MCF 10A (cell line): Measurements from ENCODE around the gene CADPS. TPM values are rescaled to one million over a fixed set of nuclear protein-coding genes. Genes with fewer than 3 reads are reported as not detected.

ENCODE experiments used
- BruUV-seq: library from RNA; stranded (reverse); fragments of 400-500 nt; replicated peaks from 2 replicates; lab custom pipeline; 2021; lab: Mats Ljungman, UMichigan
- CTCF ChIA-PET: fragments of 300-600 bp; sonication (Branson Sonifier 250); formaldehyde crosslinking; extraction: SDS; loops from one replicate; lab custom pipeline; 2021; ENCODE audit warnings: antibody characterized with exemption, inconsistent platforms; lab: Yijun Ruan, JAX
- POLR2A ChIA-PET: fragments of 300-600, 350-650 bp; sonication (Branson Sonifier 250); formaldehyde crosslinking; extraction: SDS; loops from one replicate; lab custom pipeline; 2020; ENCODE audit warnings: antibody characterized with exemption, inconsistent platforms; lab: Yijun Ruan, JAX
- DNase-seq: peaks from one replicate; pipeline ENCODE4 v3.0.0-alpha.2; 2018; ENCODE audit not compliant: unreplicated experiment
- H3K27ac Mint-ChIP-seq: one replicate; pipeline ENCODE4 v1.8.0; 2022; ENCODE audit warnings: mild to moderate bottlenecking, low read depth, mixed read lengths; ENCODE audit not compliant: unreplicated experiment
- H3K27me3 Mint-ChIP-seq: one replicate; pipeline ENCODE4 v1.8.0; 2022; ENCODE audit warnings: mixed read lengths; ENCODE audit not compliant: insufficient read depth, unreplicated experiment
- H3K36me3 Mint-ChIP-seq: one replicate; pipeline ENCODE4 v1.8.0; 2022; ENCODE audit warnings: mild to moderate bottlenecking, moderate library complexity, mixed read lengths; ENCODE audit not compliant: insufficient read depth, unreplicated experiment
- H3K4me1 Mint-ChIP-seq: one replicate; pipeline ENCODE4 v1.8.0; 2022; ENCODE audit warnings: mixed read lengths; ENCODE audit not compliant: insufficient read depth, unreplicated experiment
- H3K4me3 Mint-ChIP-seq: one replicate; pipeline ENCODE4 v1.8.0; 2022; ENCODE audit warnings: mild to moderate bottlenecking, moderate library complexity, mixed read lengths; ENCODE audit not compliant: unreplicated experiment
- H3K9me3 Mint-ChIP-seq: one replicate; pipeline ENCODE4 v1.8.0; 2022; ENCODE audit warnings: mixed read lengths; ENCODE audit not compliant: unreplicated experiment
- CTCF ChIP-seq: fragments of 200-600 bp; IDR thresholded peaks from one replicate; pipeline ENCODE4 v1.8.0; 2022; ENCODE audit warnings: antibody characterized with exemption, mild to moderate bottlenecking; ENCODE audit not compliant: unreplicated experiment
- intact Hi-C: fragments of 100-400 bp; cut with micrococcal nuclease; formaldehyde crosslinking; loops from 2 replicates; pipeline ENCODE4 v1.14.1; 2022
- total RNA-seq: library from RNA; stranded (reverse); gene quantifications from 2 replicates; pipeline ENCODE4 v1.2.3, GENCODE V29; 2022

Gene CADPS
- total RNA-seq, 1 experiment from 2014 or later = not detected

GRCh38 chr3:62749130-62749529 is 126.1 kb downstream of the CADPS start:
- ChIA-PET CTCF (interaction anchor here (1.0 kb wide), 1 partner anchor 8 kb away, joined by 4 read pairs; no protein-coding TSS in a partner anchor), POLR2A (no interaction called here)
- no peak for TF ChIP-seq CTCF
- intact Hi-C loops = no loop called here
- Mint-ChIP-seq H3K4me3 (no peak overlapping the region), H3K27me3 (no peaks in the 10 kb centered on the region), H3K36me3 (no peaks in the 10 kb centered on the region), H3K9me3 (no peaks in the 10 kb centered on the region), H3K4me1 (no peaks in the 10 kb centered on the region), H3K27ac (no peak overlapping the region)
- no peak for DNase-seq
- no TSS peak for BruUV-seq

- no peak overlapping the region for H3K27ac Mint-ChIP-seq
- ChIA-PET POLR2A (no interaction called here), CTCF (interaction anchor here (0.5 kb wide), 1 partner anchor 71 kb away, joined by 3 read pairs; no protein-coding TSS in a partner anchor)
- no TSS peak for BruUV-seq
- intact Hi-C loops = no loop called here
- peaks cover 8% of the 10 kb centered on the region for H3K27me3 Mint-ChIP-seq
- TF ChIP-seq CTCF = no peak
- peaks cover 11% of the 10 kb centered on the region for H3K9me3 Mint-ChIP-seq
- H3K36me3 Mint-ChIP-seq = no peaks in the 10 kb centered on the region
- no peaks in the 10 kb centered on the region for H3K4me1 Mint-ChIP-seq
- no peak for DNase-seq
- H3K4me3 Mint-ChIP-seq = no peak overlapping the region
Measured at GRCh38 chr3:62737449-62737848, 137.8 kb downstream of the CADPS start.

- Mint-ChIP-seq H3K9me3 (peaks cover 11% of the 10 kb centered on the region), H3K27me3 (no peaks in the 10 kb centered on the region), H3K36me3 (no peaks in the 10 kb centered on the region), H3K4me3 (no peak overlapping the region), H3K27ac (no peak overlapping the region), H3K4me1 (no peaks in the 10 kb centered on the region)
- no TSS peak for BruUV-seq
- CTCF ChIA-PET = interaction anchor here (0.7 kb wide), 1 partner anchor 68 kb away, joined by 3 read pairs; no protein-coding TSS in a partner anchor
- no peak for TF ChIP-seq CTCF
- intact Hi-C loops = no loop called here
- DNase-seq = no peak
- POLR2A ChIA-PET = no interaction called here
Measured at GRCh38 chr3:62735510-62735909, 139.7 kb downstream of the CADPS start.

- POLR2A ChIA-PET = no interaction called here
- H3K27ac Mint-ChIP-seq = no peak overlapping the region
- H3K9me3 Mint-ChIP-seq = no peaks in the 10 kb centered on the region
- CTCF ChIA-PET = no interaction called here
- no peak for TF ChIP-seq CTCF
- DNase-seq = no peak
- no peaks in the 10 kb centered on the region for H3K36me3 Mint-ChIP-seq
- H3K4me3 Mint-ChIP-seq = no peak overlapping the region
- no peaks in the 10 kb centered on the region for H3K27me3 Mint-ChIP-seq
- no peaks in the 10 kb centered on the region for H3K4me1 Mint-ChIP-seq
- intact Hi-C loops = no loop called here
- BruUV-seq = no TSS peak
Measured at GRCh38 chr3:62732183-62732904, 142.9 kb downstream of the CADPS start.
